ENCODE results near the gene GPR135.

DNA sequence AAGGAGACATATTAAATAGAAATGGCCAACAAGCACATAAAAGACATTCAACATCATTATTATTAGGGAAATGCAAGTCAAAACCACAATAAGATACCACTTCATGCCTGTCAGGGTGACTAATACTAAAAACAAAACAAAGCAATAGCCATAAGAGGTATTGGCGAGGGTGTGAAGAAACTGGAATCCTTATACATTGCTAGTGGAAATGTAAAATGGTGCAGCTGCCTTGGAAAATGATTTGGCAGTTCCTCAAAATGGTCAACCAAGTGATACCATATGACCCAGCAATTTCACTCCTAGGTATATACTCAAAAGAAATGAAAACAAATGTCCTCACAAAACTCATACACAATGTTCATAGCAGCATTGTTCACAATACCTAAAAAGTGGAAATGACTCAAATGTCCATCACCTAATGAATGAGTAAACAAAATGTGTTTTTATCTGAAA is 27.0 kb downstream of the GPR135 start:
- TF ChIP-seq, protein P1, sequence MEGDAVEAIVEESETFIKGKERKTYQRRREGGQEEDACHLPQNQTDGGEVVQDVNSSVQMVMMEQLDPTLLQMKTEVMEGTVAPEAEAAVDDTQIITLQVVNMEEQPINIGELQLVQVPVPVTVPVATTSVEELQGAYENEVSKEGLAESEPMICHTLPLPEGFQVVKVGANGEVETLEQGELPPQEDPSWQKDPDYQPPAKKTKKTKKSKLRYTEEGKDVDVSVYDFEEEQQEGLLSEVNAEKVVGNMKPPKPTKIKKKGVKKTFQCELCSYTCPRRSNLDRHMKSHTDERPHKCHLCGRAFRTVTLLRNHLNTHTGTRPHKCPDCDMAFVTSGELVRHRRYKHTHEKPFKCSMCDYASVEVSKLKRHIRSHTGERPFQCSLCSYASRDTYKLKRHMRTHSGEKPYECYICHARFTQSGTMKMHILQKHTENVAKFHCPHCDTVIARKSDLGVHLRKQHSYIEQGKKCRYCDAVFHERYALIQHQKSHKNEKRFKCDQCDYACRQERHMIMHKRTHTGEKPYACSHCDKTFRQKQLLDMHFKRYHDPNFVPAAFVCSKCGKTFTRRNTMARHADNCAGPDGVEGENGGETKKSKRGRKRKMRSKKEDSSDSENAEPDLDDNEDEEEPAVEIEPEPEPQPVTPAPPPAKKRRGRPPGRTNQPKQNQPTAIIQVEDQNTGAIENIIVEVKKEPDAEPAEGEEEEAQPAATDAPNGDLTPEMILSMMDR (IDR thresholded peaks at IDR 0.05) = no peak
- no peak for TF ChIP-seq POLR2AphosphoS5 (IDR thresholded peaks at IDR 0.05)
